ENCODE results near the gene GIMAP4. TPM values are rescaled to one million over a fixed set of nuclear protein-coding genes. Genes with fewer than 3 reads are reported as not detected.
"Not testable (repeated sequence)": the region's sequence is repeated elsewhere in the genome, so short reads cannot be mapped to it uniquely, and the experiment has no call there.

The GIMAP4 gene
- polyA plus RNA-seq, 3 donors: 27.7 to 33.5 (median 27.8) TPM

DNA sequence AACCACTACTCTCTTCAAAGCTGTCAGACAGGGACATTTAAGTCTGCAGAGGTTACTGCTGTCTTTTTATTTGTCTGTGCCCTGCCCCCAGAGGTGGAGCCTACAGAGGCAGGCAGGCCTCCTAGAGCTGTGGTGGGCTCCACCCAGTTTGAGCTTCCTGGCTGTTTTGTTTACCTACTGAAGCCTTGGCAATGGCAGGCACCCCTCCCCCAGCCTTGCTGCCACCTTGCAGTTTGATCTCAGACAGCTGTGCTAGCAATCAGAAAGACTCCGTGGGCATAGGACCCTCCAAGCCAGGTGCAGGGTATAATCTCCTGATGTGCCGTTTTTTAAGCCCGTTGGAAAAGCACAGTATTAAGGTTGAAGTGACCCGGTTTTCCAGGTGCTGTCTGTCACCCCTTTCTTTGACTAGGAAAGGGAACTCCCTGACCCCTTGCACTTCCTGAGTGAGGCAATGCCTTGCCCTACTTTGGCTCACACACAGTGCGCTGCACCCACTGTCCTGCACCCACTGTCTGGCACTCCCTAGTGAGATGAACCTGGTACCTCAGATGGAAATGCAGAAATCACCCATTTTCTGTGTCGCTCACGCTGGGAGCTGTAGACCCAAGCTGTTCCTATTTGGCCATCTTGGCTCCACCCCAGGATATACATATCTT, 12.9 kb downstream of the GIMAP4 start:
- not testable (repeated sequence) for DNase-seq (ENCODE audit: low read depth in 3 of 3, low spot score in 2 of 3)

DNA sequence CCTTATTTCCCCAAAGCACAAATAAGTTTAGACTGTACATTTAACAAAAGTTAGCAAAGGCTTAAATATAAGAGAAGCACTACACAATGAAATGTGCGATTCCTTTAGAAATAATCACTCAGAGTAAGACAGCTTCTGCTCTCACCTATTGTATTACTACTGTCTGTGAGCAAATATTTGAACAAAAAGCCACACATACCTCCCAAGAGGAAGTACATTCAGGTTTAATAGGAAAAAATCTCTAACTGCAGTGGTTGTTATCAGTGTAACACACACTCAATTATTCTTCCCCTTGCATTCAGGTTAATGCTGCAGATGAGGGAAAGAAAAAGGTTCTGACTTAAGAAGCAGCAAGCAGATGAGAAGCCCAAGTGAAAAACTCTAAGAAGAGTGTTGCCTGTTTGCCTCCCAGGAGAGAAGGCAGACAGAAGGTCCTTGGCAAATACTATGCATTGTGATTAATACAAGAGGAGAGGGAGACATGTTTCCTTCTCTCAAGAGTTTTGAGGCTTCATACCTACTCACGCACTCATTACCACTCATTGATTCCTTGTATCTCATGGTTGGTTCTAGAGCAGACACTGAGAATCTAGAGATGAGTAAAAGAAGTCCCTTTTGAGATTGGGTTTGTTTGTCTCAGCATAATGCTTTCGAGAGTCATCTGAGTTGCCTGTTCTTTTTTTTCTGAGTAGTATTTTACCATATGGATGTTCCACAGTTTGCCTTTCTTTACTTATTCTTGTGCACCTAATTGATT, 13.6 kb downstream of the GIMAP4 start:
- DNase-seq (ENCODE audit: low read depth in 3 of 3, low spot score in 2 of 3): no peak

DNA sequence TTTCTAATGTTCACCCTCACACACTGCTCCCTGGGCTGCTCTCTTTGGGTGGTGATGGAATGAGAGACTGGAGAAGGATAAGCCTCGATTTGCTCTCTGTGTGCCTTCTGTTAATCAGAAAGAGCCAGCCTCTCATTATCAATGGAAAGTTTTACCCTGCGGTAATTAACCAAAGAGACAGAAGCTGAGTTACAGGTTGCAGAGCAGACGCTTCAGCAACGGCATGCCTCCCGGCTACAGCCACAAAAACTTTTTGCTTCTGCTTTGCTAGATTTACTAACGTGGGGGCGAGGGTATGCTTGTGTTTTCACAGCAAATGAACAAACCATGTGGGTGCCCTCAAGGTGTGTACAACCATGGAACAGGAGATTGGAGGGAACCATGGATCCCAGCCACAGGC, 18.0 kb downstream of the GIMAP4 start:
- no peak for DNase-seq (ENCODE audit: low read depth in 3 of 3, low spot score in 2 of 3)

DNA sequence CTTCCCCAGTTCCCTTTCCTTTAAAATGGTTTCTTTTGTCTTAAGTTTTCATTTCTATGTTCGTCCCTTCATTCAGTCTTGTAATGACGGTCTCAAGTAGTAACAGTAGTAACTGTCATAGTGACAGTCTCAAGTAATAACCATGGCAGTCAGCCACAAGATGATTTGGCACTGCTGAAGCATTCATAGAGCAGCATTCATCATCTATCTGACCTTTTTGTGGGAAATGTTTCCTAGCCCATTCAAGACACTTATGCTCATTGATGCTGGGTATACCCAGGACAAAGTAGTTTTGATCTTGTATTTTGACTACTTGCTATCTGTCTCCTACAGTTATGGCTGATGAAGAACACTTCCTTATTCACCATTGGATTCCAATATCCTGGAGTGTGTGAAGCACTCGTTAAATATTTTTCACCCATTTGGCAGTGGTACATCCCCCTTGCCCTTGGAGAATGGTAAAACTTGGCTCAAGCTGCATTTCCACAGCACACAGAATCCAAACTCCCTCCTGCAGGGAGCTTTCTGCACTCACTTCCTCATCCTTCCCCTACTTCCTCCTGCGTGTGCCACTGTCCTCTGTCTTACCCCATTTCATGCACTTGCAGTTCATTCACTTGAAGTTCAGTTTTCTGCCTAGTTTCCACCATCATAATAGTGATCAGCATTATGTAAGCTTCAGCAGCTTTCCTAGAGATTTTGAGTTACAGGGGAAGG, 19.0 kb downstream of the GIMAP4 start:
- no peak for DNase-seq (ENCODE audit: low read depth in 3 of 3, low spot score in 2 of 3)

DNA sequence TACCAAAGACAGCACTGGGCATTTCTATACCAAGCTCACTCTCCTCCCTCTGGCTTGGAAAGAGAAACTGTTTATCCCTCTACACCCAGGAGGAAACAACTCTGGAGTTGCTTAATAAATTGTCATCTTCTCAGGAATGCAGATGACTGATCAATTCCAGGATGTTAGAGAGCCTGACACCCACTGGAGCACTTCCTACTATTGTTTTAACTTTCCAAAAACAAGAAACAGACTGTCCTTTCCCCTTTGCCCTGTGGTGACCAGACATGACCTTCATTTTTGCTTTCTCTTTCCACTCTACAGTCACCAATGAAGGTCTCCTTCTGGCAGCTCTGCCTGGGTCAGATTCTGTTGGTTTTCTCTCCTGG, 19.6 kb downstream of the GIMAP4 start:
- no peak for DNase-seq (ENCODE audit: low read depth in 3 of 3, low spot score in 2 of 3)

DNA sequence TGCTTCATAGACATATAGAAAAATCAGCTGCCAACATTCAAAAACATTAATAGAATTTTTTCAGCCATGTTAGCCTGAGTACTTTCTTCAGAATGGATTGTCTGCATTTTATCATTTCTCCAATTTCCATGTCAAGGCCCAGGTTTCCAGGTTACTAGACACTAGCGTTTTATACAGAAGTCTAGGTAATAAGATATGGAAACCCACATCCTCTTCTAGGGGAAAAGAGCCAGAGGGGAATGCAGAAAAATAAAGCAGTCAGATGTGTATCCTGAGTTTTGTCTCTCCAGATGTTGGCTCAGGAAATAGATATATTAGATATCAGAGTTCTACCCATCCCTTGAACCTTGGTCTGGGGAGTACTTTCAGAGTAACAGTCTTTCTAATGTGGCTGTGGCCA, 20.4 kb downstream of the GIMAP4 start:
- DNase-seq (ENCODE audit: low read depth in 3 of 3, low spot score in 2 of 3): no peak

DNA sequence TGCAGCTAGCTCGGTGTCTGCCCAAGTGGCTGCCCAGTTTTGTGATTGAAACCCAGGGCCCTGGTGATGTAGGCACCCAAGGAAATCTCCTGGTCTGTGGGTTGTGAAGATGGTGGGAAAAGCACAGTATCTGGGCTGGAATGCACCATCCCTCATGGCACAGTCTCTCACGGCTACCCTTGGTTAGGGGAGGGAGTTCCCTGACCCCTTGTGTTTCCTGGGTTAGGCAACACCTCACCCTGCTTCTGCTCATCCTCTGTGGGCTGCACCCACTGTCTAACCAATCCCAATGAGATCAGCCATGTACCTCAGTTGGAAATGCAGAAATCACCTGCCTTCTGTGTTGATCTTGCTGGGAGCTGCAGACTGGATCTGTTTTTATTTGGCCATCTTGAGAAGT, 27.6 kb downstream of the GIMAP4 start:
- DNase-seq (ENCODE audit: low read depth in 3 of 3, low spot score in 2 of 3): no peak

DNA sequence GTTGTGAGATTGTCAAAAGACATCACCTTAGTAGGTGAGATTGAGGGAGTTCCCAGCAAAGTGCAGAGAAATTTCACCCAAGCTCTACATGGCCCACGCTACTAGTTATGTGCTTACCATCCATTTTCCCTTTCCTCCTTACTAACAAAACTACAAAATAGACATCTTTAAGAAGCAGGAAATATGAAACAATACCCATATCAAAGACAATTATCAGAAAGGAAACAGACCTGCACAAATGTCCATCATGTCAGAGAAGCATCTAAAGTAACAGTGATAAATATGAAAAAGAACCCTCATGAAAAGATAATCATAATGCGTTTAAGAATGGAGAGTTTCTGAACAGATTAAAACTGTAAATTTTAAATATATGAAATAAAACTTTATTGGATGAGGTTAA, 28.2 kb downstream of the GIMAP4 start:
- no peak for DNase-seq (ENCODE audit: low read depth in 3 of 3, low spot score in 2 of 3)

DNA sequence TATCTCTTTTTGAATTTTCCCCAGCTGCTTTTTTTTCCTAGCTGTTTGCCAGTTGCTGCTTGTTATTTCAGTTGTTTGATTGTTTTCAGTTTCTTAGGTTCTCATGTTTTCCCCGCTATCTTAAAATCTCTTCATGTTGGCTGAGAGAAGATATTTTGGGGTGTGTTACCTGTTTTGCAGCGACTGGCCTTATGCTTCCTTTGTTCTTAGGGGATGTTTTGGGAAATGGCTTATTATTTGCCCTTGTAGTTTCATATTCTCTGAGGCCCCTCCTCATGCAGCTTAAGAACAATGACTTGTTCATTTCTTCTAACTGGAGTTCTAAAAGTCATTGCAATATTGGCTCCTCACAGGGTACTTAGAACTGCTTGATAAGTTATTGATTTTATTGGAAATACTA, 36.4 kb downstream of the GIMAP4 start:
- DNase-seq (ENCODE audit: low read depth in 3 of 3, low spot score in 2 of 3): not testable (repeated sequence)

DNA sequence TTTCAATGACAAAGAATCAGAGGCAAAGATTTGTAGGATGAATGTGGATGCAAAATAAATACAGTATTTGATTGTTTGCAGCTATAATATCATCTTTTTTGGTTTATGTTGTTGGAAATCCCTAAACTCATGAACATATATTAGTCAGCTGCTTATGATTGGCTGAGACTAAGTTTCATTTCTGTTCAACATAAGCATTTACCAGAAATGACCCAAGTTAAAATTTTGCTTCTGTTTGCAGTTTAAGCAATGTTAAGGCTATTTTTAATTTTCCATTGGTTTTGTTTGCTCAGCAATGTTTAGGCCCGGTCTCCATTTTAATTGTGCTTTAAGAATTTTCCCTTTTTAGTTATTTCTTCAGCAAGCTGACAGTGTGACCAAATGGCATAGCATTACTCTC, 43.0 kb downstream of the GIMAP4 start:
- DNase-seq (ENCODE audit: low read depth in 3 of 3, low spot score in 2 of 3): no peak

DNA sequence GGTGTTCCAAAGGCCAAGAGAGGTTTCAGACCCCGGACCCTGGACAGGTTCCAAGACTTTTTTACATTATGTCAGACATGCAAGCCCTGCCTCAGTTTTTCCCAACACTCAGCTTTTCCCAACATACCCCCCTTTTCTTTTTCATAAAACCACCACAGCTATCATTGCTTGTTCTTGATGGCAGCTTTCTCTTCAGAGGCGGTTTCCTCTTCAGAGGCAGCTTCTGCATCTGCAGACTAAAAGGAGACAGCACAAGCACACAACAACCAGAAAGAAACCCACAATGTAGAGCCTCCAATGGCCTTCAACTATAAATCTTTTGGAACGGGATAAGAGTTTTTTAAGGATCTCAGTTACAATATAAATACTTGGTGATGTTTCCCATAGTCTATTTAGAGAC, 45.7 kb downstream of the GIMAP4 start:
- DNase-seq (ENCODE audit: low read depth in 3 of 3, low spot score in 2 of 3): no peak

DNA sequence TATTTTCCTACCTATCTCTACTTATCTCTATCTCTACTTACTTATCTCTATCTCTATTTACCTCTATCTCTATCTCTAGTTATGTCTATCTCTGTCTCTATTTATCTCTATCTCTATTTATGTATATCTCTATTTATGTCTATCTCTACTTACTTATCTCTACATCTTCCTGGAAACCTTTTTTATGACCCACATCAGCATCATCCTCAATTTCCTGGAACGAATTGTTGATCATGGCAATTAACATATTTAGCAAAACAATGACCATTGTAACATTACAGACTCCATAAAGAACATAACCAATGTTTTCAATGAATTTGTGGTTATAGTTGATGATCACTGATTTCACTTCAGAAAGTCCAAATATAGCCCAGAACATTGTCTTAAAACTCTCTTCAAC, 46.7 kb downstream of the GIMAP4 start:
- DNase-seq (ENCODE audit: low read depth in 3 of 3, low spot score in 2 of 3): no peak

DNA sequence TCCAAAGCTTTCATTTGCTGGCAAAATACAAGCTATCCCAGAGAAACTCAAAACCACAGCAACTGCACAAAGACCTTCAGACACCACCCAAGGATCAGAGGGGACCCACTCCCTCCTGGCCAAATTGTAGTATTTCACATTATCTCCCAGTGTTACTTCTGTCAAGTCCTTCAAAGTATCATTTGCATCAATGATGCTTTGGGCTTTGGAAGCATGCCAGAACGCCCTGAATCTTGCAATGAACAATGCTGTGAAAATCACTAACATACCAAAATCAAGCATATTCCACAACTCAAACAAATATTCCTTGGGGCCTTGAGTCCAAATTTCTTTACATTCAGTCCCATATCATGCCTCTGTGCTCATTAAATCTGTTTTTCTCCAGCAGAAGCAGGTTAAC, 47.2 kb downstream of the GIMAP4 start:
- DNase-seq (ENCODE audit: low read depth in 3 of 3, low spot score in 2 of 3): not testable (repeated sequence)

DNA sequence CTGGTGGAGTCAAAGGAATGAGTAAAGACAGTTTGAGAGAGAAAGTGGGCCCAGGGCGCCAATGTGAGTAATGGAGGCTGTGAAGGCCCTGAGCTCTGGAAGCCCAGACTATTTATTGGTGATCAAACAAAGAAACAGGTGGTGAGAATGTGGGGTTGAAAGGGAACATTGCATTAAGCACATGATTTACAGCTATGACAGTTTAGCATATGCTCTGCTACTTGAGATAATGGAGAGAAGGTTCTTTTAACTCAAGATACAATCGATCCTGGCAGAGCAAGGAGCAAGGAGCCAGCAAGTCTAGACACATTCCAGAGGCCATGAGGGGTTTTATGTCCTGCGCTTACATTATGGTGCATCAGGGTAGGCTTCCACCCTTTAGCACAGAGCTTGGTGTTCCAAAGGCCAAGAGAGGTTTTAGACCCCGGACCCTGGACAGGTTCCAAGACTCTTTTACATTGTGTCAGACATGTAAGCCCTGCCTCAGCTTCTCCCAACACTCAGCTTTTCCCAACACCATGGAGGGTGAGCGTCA, 48.1 kb downstream of the GIMAP4 start:
- DNase-seq (ENCODE audit: low read depth in 3 of 3, low spot score in 2 of 3): not testable (repeated sequence)

DNA sequence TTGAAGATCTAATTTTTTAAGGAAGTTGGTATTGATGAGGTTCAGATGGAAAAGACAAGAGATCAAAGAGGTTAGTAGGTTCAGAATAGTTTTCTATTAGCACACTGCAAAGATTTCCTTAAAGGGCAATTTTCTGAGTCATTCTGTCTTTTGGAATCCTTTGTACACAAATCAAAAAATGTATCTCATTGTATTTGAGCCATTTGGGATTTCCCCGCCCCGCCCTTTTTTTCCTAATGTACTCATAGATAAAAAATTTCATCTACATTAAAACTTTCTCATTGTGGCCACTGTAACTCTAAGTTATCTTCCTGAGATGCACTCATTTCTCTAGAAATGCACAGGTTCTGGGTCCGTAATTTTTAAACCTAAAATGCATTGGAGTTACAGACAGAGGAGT, 52.9 kb downstream of the GIMAP4 start:
- DNase-seq (ENCODE audit: low read depth in 3 of 3, low spot score in 2 of 3): no peak

DNA sequence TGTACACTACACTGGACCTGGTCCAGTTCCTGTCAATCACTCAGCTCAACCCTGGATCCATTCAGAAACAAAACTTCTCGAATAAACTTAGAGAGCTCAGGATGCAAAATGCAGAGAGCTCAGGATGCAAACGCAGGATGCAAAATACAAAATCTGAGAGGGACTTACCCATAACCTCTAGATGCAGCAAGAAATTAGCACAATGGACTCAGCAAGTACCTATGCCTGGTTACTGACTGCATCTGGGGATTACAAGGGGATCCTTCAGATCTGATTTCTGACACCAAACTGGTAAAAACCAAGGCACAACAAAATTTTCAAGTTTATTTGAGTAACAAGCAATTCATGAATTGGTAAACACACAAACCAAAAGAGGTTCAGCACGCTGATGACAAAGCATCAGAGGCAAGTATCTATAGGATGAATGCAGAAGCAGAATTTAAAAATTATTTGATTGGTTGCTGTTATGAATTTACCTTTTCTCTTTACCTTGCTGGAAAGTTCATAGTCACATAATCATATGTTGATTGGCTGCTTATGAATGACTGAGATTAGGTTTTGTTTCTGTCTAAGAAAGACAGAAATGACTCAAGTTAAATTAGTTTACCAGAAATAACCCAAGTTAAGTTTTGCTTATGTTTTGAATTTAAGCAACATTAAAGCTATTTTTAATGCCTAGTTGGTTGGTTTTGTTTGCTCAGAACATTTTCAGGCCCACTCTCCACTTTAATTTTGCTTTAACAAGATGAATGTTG, 53.6 kb downstream of the GIMAP4 start:
- DNase-seq (ENCODE audit: low read depth in 3 of 3, low spot score in 2 of 3): no peak

DNA sequence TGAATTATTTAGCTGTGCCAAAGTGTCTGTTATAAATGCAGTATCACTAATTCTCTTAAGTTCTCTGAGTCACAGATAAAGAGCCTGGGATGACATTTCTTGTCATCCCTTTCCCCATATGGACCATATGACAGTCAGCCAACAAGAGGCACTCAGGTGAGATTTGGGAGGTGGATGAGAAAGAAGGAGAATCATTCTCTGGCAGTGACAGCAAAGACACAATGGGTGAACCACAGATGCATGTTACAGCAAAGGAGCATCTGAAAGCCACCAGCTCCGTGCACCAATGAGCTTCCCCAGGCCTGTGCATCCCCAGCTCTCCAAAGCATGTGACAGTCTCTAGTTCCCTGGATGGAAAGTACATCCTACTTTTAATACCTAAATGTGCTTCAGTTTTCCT, 54.2 kb downstream of the GIMAP4 start:
- no peak for DNase-seq (ENCODE audit: low read depth in 3 of 3, low spot score in 2 of 3)

All from right renal cortex interstitium (tissue), 3 donors.